PFSK-1 (cell line): ENCODE measurements around the gene FGFR4.

Experiments used
- FOXP2 ChIP-seq: optimal IDR thresholded peaks from 2 replicates; pipeline ENCODE3; 2011; ENCODE audit warnings: borderline replicate concordance, control low read depth, inconsistent platforms; ENCODE audit not compliant: insufficient read depth; ENCODE audit errors: extremely low read length, extremely low read depth
- POLR2AphosphoS5 ChIP-seq: IDR thresholded peaks from 2 replicates; pipeline ENCODE4 v1.6.1; 2012; ENCODE audit warnings: low read depth, mild to moderate bottlenecking, control low read depth, low read length, moderate library complexity
- SIN3A ChIP-seq: IDR thresholded peaks from 2 replicates; pipeline ENCODE4 v1.6.1; 2012; ENCODE audit warnings: mild to moderate bottlenecking, low read length, moderate library complexity, borderline replicate concordance; ENCODE audit not compliant: insufficient read depth
- TAF1 ChIP-seq: IDR thresholded peaks from 2 replicates; pipeline ENCODE4 v1.6.1; 2012; ENCODE audit warnings: low read length, control low read depth, borderline replicate concordance; ENCODE audit not compliant: insufficient read depth
- TF ChIP-seq, protein P1 (sequence below), 2 experiments: IDR thresholded peaks; 2 replicates each; pipeline versions ENCODE4 v1.6.1 to v1.8.0; 2011 to 2012; ENCODE audit warnings: low read depth in 2 of 2, low read length in 2 of 2, control low read depth in 1 of 2, inconsistent platforms in 1 of 2, mild to moderate bottlenecking in 1 of 2, moderate library complexity in 1 of 2; ENCODE audit not compliant: insufficient read depth in 1 of 2

DNA sequence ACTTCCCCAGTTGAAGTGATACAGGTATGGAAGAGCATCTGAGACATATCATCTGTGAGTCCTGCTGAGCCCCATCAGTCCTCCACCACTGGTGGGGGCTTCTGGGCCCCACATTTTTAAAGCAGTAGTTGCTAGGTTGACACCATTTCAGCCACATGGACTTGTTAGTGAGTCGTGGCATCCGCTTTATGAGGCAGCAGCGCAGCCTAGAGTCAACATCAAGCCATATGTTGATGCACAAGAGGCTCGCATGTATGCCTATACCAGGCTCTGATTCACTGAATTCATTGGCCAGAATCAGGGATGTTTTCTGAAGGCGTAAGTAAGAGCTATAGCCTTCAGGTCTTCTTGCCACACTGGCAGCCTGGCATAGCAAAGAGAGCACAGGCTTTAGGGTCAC, 37.4 kb upstream of the FGFR4 start:
- TF ChIP-seq POLR2AphosphoS5 (no peak), SIN3A (no peak), TAF1 (no peak), FOXP2 (no peak)
- TF ChIP-seq, protein P1, sequence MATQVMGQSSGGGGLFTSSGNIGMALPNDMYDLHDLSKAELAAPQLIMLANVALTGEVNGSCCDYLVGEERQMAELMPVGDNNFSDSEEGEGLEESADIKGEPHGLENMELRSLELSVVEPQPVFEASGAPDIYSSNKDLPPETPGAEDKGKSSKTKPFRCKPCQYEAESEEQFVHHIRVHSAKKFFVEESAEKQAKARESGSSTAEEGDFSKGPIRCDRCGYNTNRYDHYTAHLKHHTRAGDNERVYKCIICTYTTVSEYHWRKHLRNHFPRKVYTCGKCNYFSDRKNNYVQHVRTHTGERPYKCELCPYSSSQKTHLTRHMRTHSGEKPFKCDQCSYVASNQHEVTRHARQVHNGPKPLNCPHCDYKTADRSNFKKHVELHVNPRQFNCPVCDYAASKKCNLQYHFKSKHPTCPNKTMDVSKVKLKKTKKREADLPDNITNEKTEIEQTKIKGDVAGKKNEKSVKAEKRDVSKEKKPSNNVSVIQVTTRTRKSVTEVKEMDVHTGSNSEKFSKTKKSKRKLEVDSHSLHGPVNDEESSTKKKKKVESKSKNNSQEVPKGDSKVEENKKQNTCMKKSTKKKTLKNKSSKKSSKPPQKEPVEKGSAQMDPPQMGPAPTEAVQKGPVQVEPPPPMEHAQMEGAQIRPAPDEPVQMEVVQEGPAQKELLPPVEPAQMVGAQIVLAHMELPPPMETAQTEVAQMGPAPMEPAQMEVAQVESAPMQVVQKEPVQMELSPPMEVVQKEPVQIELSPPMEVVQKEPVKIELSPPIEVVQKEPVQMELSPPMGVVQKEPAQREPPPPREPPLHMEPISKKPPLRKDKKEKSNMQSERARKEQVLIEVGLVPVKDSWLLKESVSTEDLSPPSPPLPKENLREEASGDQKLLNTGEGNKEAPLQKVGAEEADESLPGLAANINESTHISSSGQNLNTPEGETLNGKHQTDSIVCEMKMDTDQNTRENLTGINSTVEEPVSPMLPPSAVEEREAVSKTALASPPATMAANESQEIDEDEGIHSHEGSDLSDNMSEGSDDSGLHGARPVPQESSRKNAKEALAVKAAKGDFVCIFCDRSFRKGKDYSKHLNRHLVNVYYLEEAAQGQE (IDR thresholded peaks at IDR 0.05; ENCODE audit: insufficient read depth in 1 of 2, low read depth in 2 of 2, low read length in 2 of 2): no peak
